Vagina (tissue), 2 donors: ENCODE results near the gene PRR14L. TPM values are rescaled to one million over a fixed set of nuclear protein-coding genes. Genes with fewer than 3 reads are reported as not detected.
"Not testable (repeated sequence)": the region's sequence is repeated elsewhere in the genome, so short reads cannot be mapped to it uniquely, and the experiment has no call there.

Source experiments
- DNase-seq, 2 donors: peaks; one replicate each; pipeline ENCODE4 v3.0.0-alpha.2; 2017; ENCODE audit errors: extremely low spot score in 2 of 2
- H3K27ac ChIP-seq: fragments of 200-600 bp; sonication (generic); one replicate; pipeline ENCODE4 v1.5.1; 2019
- H3K27me3 ChIP-seq: fragments of 200-600 bp; sonication (generic); one replicate; pipeline ENCODE4 v1.5.1; 2019
- H3K36me3 ChIP-seq, 2 donors: fragments of 200-600 bp; sonication (generic); one replicate each; pipeline ENCODE4 v1.5.1; 2017 to 2019
- H3K4me1 ChIP-seq: fragments of 200-600 bp; sonication (generic); one replicate; pipeline ENCODE4 v1.5.1; 2019
- H3K4me3 ChIP-seq, 2 donors: fragments of 200-600 bp; sonication (generic); 1 replicate in 1 of 2; 2 replicates in 1 of 2; pipeline ENCODE4 v1.5.1; 2016 to 2019
- H3K9me3 ChIP-seq: fragments of 200-600 bp; sonication (generic); one replicate; pipeline ENCODE4 v1.5.1; 2019
- CTCF ChIP-seq, 3 experiments: fragments of 450-650 bp in 2 of 3; fragments of 200-600 bp in 1 of 3; sonication (generic) in 1 of 3; IDR thresholded peaks; one replicate each; pipeline ENCODE4 v1.5.1; 2017 to 2019; ENCODE audit warnings: antibody characterized with exemption in 3 of 3, mild to moderate bottlenecking in 2 of 3, moderate library complexity in 2 of 3
- POLR2A ChIP-seq, 2 donors: fragments of 450-650 bp; IDR thresholded peaks; one replicate each; pipeline ENCODE4 v1.6.1; 2017; ENCODE audit warnings: antibody characterized with exemption in 2 of 2, mild to moderate bottlenecking in 2 of 2, moderate library complexity in 2 of 2
- POLR2AphosphoS5 ChIP-seq, 2 donors: sonication (generic); formaldehyde crosslinking; IDR thresholded peaks; one replicate each; pipeline ENCODE4 v1.9.0; 2017; ENCODE audit warnings: antibody characterized with exemption in 2 of 2, mild to moderate bottlenecking in 2 of 2, low read depth in 1 of 2; ENCODE audit not compliant: insufficient read depth in 1 of 2
- intact Hi-C: fragments of 100-400 bp; cut with DNase I; formaldehyde crosslinking; loops from one replicate; pipeline ENCODE4 v1.15.1; 2023
- total RNA-seq: library from RNA; depleted of rRNA; stranded (reverse); fragments of >200 nt; gene quantifications from one replicate; pipeline ENCODE4 v1.2.3, GENCODE V29; 2016

Gene PRR14L
- total RNA-seq, 1 donor from 2014 or later: 37.3 TPM

- Histone ChIP-seq H3K27me3 (no peaks in the 10 kb centered on the region), H3K27ac (peak overlapping the region; percentile 43), H3K4me1 (peaks cover 27% of the 10 kb centered on the region), H3K36me3 (peaks cover 0 to 25% of the 10 kb centered on the region in 2 donors), H3K4me3 (no peak overlapping the region), H3K9me3 (no peaks in the 10 kb centered on the region)
- intact Hi-C loops: no loop called here
- no peak for TF ChIP-seq POLR2AphosphoS5 (IDR thresholded peaks at IDR 0.05; ENCODE audit: insufficient read depth in 1 of 2, low read depth in 1 of 2)
- no peak for TF ChIP-seq POLR2A (IDR thresholded peaks at IDR 0.05)
- TF ChIP-seq CTCF (IDR thresholded peaks at IDR 0.05): no peak
- no peak for DNase-seq
Observed at GRCh38 chr22:31681349-31682345, 68.3 kb downstream of the PRR14L start.

- TF ChIP-seq CTCF (IDR thresholded peaks at IDR 0.05): no peak
- no peak for TF ChIP-seq POLR2A (IDR thresholded peaks at IDR 0.05)
- Histone ChIP-seq H3K4me3 (no peak overlapping the region), H3K9me3 (no peaks in the 10 kb centered on the region), H3K27me3 (no peaks in the 10 kb centered on the region), H3K27ac (no peak overlapping the region), H3K4me1 (peaks cover 33% of the 10 kb centered on the region), H3K36me3 (peaks cover 0 to 17% of the 10 kb centered on the region in 2 donors)
- intact Hi-C loops: no loop called here
- DNase-seq: no peak
Observed at GRCh38 chr22:31680861-31681341, 69.0 kb downstream of the PRR14L start.

- Histone ChIP-seq H3K9me3 (no peaks in the 10 kb centered on the region), H3K27ac (no peak overlapping the region)
- intact Hi-C loops: no loop called here
Observed at GRCh38 chr22:31678748-31679147, 71.2 kb downstream of the PRR14L start.

GRCh38 chr22:31676700-31677099, 73.2 kb downstream of the PRR14L start:
- Histone ChIP-seq H3K27ac (peak overlapping the region; percentile 74), H3K9me3 (no peaks in the 10 kb centered on the region), H3K4me1 (peaks cover 24% of the 10 kb centered on the region), H3K4me3 (peak overlapping the region; percentile 44 to 54), H3K36me3 (no peaks in the 10 kb centered on the region), H3K27me3 (no peaks in the 10 kb centered on the region)
- TF ChIP-seq CTCF (IDR thresholded peaks at IDR 0.05) (no peak), POLR2AphosphoS5 (IDR thresholded peaks at IDR 0.05; ENCODE audit: insufficient read depth in 1 of 2, low read depth in 1 of 2) (peak; percentile 78 to 85)
- DNase-seq: peak; percentile 95 to 97
- intact Hi-C loops: no loop called here

More at GRCh38 chr22:31678748-31679147, 71.2 kb downstream of the PRR14L start:
- no peak overlapping the region for H3K4me3 ChIP-seq
- no peak for DNase-seq
- H3K36me3 ChIP-seq: no peaks in the 10 kb centered on the region
- H3K4me1 ChIP-seq: peaks cover 29% of the 10 kb centered on the region
- no peak for TF ChIP-seq POLR2AphosphoS5 (IDR thresholded peaks at IDR 0.05; ENCODE audit: insufficient read depth in 1 of 2, low read depth in 1 of 2)
- no peak for TF ChIP-seq CTCF (IDR thresholded peaks at IDR 0.05)
- no peak for TF ChIP-seq POLR2A (IDR thresholded peaks at IDR 0.05)
- H3K27me3 ChIP-seq: no peaks in the 10 kb centered on the region

- H3K27me3 ChIP-seq, H3K36me3 ChIP-seq, H3K9me3 ChIP-seq, H3K27ac ChIP-seq, H3K4me3 ChIP-seq, DNase-seq, intact Hi-C loops: not testable (repeated sequence)
- H3K4me1 ChIP-seq: peaks cover 10% of the 10 kb centered on the region
Observed at GRCh38 chr22:31674219-31674618, 75.7 kb downstream of the PRR14L start.

GRCh38 chr22:31668849-31669248, 81.1 kb downstream of the PRR14L start:
- H3K27ac ChIP-seq, H3K27me3 ChIP-seq, H3K36me3 ChIP-seq, H3K4me3 ChIP-seq, H3K4me1 ChIP-seq, DNase-seq, H3K9me3 ChIP-seq: not testable (repeated sequence)
- intact Hi-C loops: loop anchor here (10.0 kb wide), 1 partner anchor 86 kb away; the partner anchor contains the start of genes DEPDC5 and PRR14L
